ENCODE data around the gene LY6G6C.

GRCh38 chr6:31676322-31676903 lies 45.1 kb downstream of the LY6G6C start:
- TF ChIP-seq CTCF (conservative IDR thresholded peaks at IDR 0.05) (no peak), EZH2 (IDR thresholded peaks at IDR 0.05; ENCODE audit: low read depth) (no peak)

All from PC-9 (cell line).